MM.1S (cell line): Measurements from ENCODE around the gene KIAA0930.
A peak's percentile ranks its signal among the peaks of the same experiment; 100 is the strongest.
"Not testable (repeated sequence)": the region's sequence is repeated elsewhere in the genome, so short reads cannot be mapped to it uniquely, and the experiment has no call there.

Source experiments
- DNase-seq: peaks from one replicate; pipeline ENCODE4 v3.0.0-alpha.2; 2015
- H2AFZ ChIP-seq: fragments of 300-600 bp; sonication (generic); 2 replicates; pipeline ENCODE4 v1.6.0; 2016; ENCODE audit warnings: antibody characterized with exemption, low read length
- H3F3A ChIP-seq: fragments of 300-600 bp; sonication (generic); 2 replicates; pipeline ENCODE4 v1.6.1; 2016; ENCODE audit warnings: mild to moderate bottlenecking, antibody characterized with exemption, low read length, moderate library complexity, mixed read lengths; ENCODE audit not compliant: insufficient read depth
- H3K27ac ChIP-seq: fragments of 300-600 bp; sonication (generic); 2 replicates; pipeline ENCODE4 v1.5.1; 2016; ENCODE audit warnings: mild to moderate bottlenecking, low read length
- H3K27me3 ChIP-seq: fragments of 300-600 bp; sonication (generic); replicated peaks from 2 replicates; pipeline ENCODE4 v1.6.0; 2016; ENCODE audit warnings: low read length; ENCODE audit not compliant: insufficient read depth
- H3K36me3 ChIP-seq: fragments of 300-600 bp; sonication (generic); replicated peaks from 2 replicates; pipeline ENCODE4 v1.6.1; 2016; ENCODE audit warnings: mild to moderate bottlenecking, low read length, mixed read lengths; ENCODE audit not compliant: insufficient read depth
- H3K4me1 ChIP-seq: fragments of 300-600 bp; sonication (generic); 2 replicates; pipeline ENCODE4 v1.6.1; 2016; ENCODE audit warnings: low read length, mixed read lengths
- H3K4me2 ChIP-seq: fragments of 300-600 bp; sonication (generic); 2 replicates; pipeline ENCODE4 v1.6.0; 2016; ENCODE audit warnings: low read depth, low read length
- H3K4me3 ChIP-seq: fragments of 300-600 bp; sonication (generic); 2 replicates; pipeline ENCODE4 v1.5.1; 2016; ENCODE audit warnings: low read length, mixed read lengths
- H3K79me2 ChIP-seq: fragments of 300-600 bp; sonication (generic); 2 replicates; pipeline ENCODE4 v1.6.1; 2016; ENCODE audit warnings: mixed run types, low read length, mixed read lengths
- H3K9ac ChIP-seq: fragments of 300-600 bp; sonication (generic); 2 replicates; pipeline ENCODE4 v1.6.1; 2016; ENCODE audit warnings: low read length, mixed read lengths
- H3K9me2 ChIP-seq: fragments of 300-600 bp; sonication (generic); replicated peaks from 2 replicates; pipeline ENCODE4 v1.6.1; 2016; ENCODE audit warnings: mild to moderate bottlenecking, low read length, mixed read lengths; ENCODE audit not compliant: insufficient read depth
- H3K9me3 ChIP-seq: fragments of 300-600 bp; sonication (generic); replicated peaks from 2 replicates; pipeline ENCODE4 v1.6.1; 2016; ENCODE audit warnings: mild to moderate bottlenecking, low read length, mixed read lengths; ENCODE audit not compliant: insufficient read depth
- H4K20me1 ChIP-seq: fragments of 300-600 bp; sonication (generic); 2 replicates; pipeline ENCODE4 v1.6.1; 2016; ENCODE audit warnings: mild to moderate bottlenecking, low read length, moderate library complexity, mixed read lengths; ENCODE audit not compliant: insufficient read depth
- EZH2 ChIP-seq: fragments of 300-600 bp; sonication (generic); optimal IDR thresholded peaks from 2 replicates; pipeline ENCODE3; 2017; ENCODE audit warnings: low read depth, mild to moderate bottlenecking, antibody characterized with exemption, low read length, mixed read lengths
- EZH2phosphoT487 ChIP-seq: fragments of 300-600 bp; sonication (generic); IDR thresholded peaks from 2 replicates; pipeline ENCODE4 v1.6.1; 2018; ENCODE audit warnings: antibody characterized with exemption, low read length
- TF ChIP-seq, protein P1 (sequence below): fragments of 300-600 bp; sonication (generic); IDR thresholded peaks from 2 replicates; pipeline ENCODE4 v1.5.1; 2016; ENCODE audit warnings: antibody characterized with exemption, low read length, mixed read lengths

The KIAA0930 gene

DNA sequence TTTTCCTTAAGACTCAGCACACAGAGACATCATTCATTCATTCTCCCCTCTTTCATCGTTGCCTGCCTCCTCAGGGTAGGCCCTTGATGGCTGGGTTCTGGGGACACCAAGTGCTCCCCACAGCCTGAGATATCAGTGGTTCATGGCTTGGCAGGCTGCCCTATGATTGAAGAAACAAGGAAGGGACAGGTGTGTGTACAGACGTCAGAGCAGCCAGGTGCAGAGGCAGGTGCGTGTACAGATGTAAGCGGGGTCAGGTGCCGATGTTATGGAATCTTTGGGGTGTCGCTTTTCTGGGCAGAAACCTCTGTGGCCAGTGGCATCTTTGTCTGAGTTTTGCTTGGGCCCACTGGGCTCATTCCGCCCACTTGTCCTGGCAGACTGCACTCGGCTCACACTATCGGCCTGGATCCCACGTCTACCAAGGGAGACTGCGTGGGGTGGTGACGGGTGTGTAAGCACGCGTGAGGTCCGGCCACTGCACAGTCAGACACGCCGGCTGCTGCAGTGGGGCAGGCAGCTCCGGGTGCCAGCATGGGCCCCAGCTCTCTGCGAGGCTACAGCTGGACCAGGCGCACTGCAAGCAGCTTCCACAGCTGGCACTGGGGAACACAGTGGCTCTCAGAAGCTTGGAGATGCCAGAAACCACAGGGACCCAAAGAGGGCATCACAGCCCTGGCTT is 20.9 kb upstream of the KIAA0930 start:
- TF ChIP-seq, protein P1, sequence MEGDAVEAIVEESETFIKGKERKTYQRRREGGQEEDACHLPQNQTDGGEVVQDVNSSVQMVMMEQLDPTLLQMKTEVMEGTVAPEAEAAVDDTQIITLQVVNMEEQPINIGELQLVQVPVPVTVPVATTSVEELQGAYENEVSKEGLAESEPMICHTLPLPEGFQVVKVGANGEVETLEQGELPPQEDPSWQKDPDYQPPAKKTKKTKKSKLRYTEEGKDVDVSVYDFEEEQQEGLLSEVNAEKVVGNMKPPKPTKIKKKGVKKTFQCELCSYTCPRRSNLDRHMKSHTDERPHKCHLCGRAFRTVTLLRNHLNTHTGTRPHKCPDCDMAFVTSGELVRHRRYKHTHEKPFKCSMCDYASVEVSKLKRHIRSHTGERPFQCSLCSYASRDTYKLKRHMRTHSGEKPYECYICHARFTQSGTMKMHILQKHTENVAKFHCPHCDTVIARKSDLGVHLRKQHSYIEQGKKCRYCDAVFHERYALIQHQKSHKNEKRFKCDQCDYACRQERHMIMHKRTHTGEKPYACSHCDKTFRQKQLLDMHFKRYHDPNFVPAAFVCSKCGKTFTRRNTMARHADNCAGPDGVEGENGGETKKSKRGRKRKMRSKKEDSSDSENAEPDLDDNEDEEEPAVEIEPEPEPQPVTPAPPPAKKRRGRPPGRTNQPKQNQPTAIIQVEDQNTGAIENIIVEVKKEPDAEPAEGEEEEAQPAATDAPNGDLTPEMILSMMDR, result no peak
- TF ChIP-seq EZH2, result no peak
- no peak for TF ChIP-seq EZH2phosphoT487
- H3K4me1 ChIP-seq, result peaks cover 35% of the 10 kb centered on the region
- no peaks in the 10 kb centered on the region for H3K27me3 ChIP-seq
- H3F3A ChIP-seq, result peaks cover 13% of the 10 kb centered on the region
- no peak overlapping the region for H3K4me3 ChIP-seq
- H3K9me2 ChIP-seq, result no peaks in the 10 kb centered on the region
- H3K4me2 ChIP-seq, result no peak overlapping the region
- H3K79me2 ChIP-seq, result no peaks in the 10 kb centered on the region
- H2AFZ ChIP-seq, result no peak overlapping the region
- H4K20me1 ChIP-seq, result no peaks in the 10 kb centered on the region
- no peaks in the 10 kb centered on the region for H3K9me3 ChIP-seq
- H3K36me3 ChIP-seq, result no peaks in the 10 kb centered on the region
- peak overlapping the region; percentile 71; the same call in 1 of the 2 replicates for H3K27ac ChIP-seq
- H3K9ac ChIP-seq, result no peak overlapping the region
- DNase-seq, result peak; percentile 64

DNA sequence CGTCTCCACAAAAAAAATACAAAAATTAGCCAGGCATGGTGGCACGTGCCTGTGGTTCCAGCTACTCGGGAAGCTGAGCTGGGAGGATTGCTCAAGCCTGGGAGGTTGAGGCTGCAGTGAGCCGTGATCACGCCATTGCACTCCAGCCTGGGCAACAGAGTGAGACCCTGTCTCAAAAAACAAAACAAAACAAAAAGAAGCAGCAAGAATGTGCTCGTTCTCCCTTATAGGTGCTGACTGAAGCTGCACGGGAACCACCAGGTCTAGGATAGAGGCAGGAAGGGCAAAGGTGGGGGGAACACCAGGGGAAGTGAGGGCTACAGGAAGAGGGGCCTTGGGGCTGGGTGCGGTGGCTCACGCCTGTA is 19.7 kb upstream of the KIAA0930 start:
- not testable (repeated sequence) for H3K79me2 ChIP-seq, H2AFZ ChIP-seq, H3K9me2 ChIP-seq, H3K27ac ChIP-seq, H3K9ac ChIP-seq, H3K4me3 ChIP-seq, H3K9me3 ChIP-seq, H4K20me1 ChIP-seq, H3K4me2 ChIP-seq, H3K27me3 ChIP-seq, H3K36me3 ChIP-seq, DNase-seq
- H3K4me1 ChIP-seq, result peaks cover 35% of the 10 kb centered on the region
- H3F3A ChIP-seq, result peaks cover 13% of the 10 kb centered on the region

DNA sequence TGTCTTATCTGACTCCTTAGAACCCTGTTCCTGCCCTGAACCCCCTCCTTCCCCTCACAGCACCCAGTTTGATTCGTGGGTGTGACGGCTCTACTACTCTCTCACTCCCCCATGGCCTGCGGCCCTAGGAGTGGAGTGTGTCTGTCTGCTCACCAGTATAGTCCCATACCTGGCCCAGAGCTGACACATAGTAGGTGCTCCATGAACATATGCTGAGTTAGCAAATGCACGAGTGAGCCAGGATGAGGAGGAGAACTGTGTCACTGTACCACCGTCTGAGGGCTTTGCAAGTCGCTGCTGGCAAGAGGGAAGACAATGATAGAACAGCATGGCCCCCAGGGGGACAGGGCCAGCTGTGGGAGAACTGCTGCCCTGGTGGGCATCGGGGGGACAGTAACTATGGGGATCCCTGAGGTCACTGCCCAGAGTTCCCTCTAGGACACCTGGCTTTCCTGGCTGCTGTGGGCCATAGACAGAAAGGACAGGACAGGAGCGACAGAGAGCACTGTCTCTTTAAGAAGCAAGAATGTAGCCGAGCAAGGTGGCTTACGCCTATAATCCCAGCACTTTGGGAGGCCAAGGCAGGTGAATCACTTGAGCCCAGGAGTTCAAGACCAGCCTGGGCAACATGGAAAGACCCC is 19.2 kb upstream of the KIAA0930 start:
- H3K4me3 ChIP-seq, result no peak overlapping the region
- H3K27me3 ChIP-seq, result no peaks in the 10 kb centered on the region
- H3K4me2 ChIP-seq, result no peak overlapping the region
- peaks cover 13% of the 10 kb centered on the region for H3F3A ChIP-seq
- no peaks in the 10 kb centered on the region for H4K20me1 ChIP-seq
- no peak overlapping the region for H2AFZ ChIP-seq
- TF ChIP-seq EZH2, result no peak
- TF ChIP-seq, protein P1, result no peak
- no peak for TF ChIP-seq EZH2phosphoT487
- H3K4me1 ChIP-seq, result peaks cover 35% of the 10 kb centered on the region
- no peak overlapping the region for H3K9ac ChIP-seq
- no peak for DNase-seq
- no peak overlapping the region for H3K27ac ChIP-seq
- H3K79me2 ChIP-seq, result no peaks in the 10 kb centered on the region
- no peaks in the 10 kb centered on the region for H3K9me2 ChIP-seq
- no peaks in the 10 kb centered on the region for H3K9me3 ChIP-seq
- no peaks in the 10 kb centered on the region for H3K36me3 ChIP-seq

DNA sequence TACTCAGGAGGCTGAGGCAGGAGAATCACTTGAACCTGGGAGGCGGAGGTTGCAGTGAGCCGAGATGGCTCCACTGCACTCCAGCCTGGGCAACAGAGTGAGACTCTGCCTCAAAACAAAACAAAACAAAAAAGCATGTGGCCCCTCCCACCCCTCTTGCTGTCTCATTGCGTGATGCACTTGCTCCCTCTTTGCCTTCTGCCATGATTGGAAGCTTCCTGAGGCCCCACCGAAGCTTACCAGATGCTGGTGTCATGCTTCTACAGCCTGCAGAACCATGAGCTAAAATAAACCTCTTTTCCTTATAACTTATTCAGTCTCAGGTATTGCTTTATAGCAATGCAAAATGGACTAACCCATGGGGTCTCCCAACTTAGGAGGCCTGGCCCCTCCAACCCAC is 17.2 kb upstream of the KIAA0930 start:
- H3K9ac ChIP-seq, H3K4me3 ChIP-seq, H3K4me2 ChIP-seq, H3F3A ChIP-seq, H3K79me2 ChIP-seq, H3K9me3 ChIP-seq, DNase-seq, H3K27me3 ChIP-seq, H2AFZ ChIP-seq, H3K27ac ChIP-seq, H3K36me3 ChIP-seq, H4K20me1 ChIP-seq, H3K9me2 ChIP-seq: not testable (repeated sequence)
- peaks cover 21% of the 10 kb centered on the region for H3K4me1 ChIP-seq
